CD4-positive, alpha-beta T cell treated with Interleukin-17A for 1 hour (primary cell): ENCODE data around the gene CARD11.
"Not testable (repeated sequence)": the region's sequence is repeated elsewhere in the genome, so short reads cannot be mapped to it uniquely, and the experiment has no call there.

Experiments used
- DNase-seq: peaks from one replicate; pipeline ENCODE4 v3.0.0-alpha.2; 2020

CARD11 gene

DNA sequence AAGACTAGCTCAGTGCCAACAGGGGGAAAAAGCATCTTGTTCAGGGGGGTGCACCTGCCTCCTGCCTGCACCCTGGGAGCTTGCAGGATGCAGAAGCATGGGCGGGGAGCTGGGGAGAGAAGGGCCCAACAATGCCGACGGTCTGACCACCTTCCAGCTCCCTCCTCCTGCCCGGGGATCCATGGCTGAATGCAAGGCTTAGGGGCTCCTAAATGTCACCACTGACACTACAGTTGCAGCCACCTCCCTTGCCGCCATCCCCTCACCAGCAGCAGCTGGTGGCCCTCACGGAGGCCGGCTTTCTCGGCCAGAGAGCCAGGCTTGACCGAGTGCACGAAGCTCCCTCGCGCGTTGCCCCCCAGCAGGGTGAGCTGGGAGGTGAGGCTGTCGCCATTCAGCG is 120.8 kb downstream of the CARD11 start:
- DNase-seq, result no peak

- no peak for DNase-seq
Observed at GRCh38 chr7:2922348-2922691, 121.3 kb downstream of the CARD11 start.

DNA sequence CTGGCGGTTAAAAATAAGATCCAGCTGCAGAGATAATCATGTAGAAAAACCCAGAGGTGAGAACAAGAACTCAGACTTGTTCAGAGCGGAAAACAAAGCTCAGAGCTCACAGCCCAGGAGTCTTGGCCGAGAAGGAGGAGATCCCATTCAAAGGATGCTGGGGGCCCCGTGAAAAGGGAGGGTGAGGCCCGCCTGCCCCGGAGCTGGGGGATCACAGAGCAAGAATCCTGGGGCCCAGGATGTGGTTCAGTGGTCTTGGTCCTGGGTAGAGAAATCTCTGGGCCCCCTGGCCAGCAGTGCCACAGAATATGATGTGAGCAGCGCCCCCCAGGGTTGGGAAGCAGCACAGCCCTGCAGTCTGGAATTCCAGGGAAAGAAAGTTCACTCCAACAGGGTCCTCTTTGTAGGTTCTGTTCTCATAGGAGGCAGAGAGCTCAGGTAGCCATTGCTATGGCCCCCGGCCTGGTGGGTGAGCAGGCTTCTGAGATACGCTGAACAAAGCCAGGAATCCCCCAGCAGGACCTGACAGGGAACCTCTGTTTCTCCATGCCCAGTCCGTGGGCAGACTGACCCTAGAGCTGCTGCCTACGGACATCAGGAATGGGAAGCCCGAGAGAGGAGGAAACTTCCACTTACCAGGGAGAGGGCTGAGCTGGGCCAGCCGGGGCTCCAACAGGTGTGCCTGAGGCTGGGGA is 121.9 kb downstream of the CARD11 start:
- no peak for DNase-seq

DNA sequence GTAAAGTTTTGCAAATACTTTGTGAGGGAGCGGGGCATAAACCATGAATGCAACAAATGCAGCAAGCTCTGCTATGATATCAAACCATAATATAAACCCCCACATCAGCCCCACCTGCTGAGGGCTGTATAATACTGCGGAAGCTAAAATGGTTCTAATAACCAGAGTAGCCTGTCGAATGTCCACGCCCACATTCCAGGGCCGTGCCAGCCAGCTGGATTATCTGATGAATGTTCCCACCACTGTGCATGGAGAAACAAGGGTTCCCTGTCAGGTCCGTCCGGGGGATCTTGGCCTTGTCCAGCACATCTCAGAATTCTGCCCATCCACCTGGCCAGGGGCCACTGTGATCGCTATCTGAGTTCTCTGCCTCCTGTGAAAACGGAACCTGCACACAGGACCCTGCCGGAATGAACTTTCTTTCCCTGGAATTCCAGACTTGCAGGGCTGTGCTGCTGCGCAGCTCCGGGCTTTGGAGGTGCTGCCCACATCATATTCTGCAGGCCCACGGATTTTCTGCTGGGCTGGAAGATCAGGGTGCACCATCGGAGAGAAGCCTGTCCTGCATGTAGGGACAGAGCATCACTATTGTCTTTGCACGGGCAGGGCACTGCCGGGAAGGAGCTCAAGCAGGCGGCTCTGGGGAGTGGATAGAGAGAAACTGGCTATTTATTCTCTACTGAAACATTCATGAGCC is 122.6 kb downstream of the CARD11 start:
- no peak for DNase-seq

DNA sequence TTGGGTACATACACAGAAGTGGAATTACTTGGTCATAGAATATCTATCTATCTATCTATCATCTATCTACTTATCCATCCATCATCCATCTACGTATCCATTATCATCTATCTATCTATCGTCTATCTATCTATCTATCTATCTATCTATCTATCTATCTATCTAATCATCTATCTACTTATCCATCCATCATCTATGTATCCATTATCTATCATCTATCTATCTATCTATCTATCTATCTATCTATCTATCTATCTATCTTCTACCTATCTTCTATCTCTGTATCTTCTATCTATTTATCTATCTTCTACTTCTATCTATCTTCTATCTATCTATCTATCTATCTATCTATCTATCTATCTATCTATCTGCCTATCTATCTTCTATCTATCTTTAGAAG is 123.2 kb downstream of the CARD11 start:
- not testable (repeated sequence) for DNase-seq

DNA sequence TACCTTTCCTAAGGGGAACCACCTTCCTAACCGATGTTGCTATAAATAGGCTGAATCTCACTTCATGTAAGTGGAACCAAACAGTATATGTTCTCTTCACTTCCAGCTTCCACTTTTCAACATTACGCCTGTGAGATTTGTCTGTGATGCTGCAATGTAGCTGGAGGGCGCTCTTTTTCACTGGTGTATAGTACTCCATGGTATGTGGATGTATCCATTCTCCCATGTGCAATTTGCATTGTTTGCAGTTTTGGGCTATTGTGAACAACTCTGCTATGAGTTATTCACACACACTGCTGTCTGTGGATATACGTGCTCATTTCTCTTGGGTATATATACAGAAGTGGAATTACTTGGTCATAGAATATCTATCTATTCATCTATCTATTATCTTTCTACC is 123.6 kb downstream of the CARD11 start:
- no peak for DNase-seq

GRCh38 chr7:2919256-2919655 is 124.4 kb downstream of the CARD11 start:
- DNase-seq, result no peak

DNA sequence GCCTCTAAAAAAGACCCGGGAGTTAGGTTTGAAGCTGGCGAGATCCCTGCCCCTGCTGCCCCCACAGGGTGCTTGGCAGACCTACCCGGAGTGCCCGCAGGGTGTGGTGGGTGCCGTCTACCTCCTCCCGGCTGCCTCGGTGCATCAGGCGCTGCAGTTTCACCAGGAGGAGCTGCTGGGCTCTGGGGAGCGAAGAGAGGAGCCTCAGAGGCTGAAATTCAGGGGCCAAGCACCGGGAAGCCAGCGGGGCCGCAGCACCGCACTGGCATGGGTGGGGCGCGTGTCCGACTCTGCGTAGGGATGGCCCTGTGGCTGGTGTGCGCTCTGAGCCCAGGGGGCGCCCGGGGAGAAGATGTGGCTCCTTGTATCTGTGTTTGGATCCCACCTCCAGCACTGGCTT is 125.3 kb downstream of the CARD11 start:
- DNase-seq, result no peak

GRCh38 chr7:2915023-2915422 is 128.6 kb downstream of the CARD11 start:
- DNase-seq, result no peak

- DNase-seq, result no peak
Observed at GRCh38 chr7:2913760-2914387, 129.8 kb downstream of the CARD11 start.

- DNase-seq, result no peak
Observed at GRCh38 chr7:2912684-2913439, 130.8 kb downstream of the CARD11 start.

GRCh38 chr7:2911466-2911865 is 132.2 kb downstream of the CARD11 start:
- no peak for DNase-seq

DNA sequence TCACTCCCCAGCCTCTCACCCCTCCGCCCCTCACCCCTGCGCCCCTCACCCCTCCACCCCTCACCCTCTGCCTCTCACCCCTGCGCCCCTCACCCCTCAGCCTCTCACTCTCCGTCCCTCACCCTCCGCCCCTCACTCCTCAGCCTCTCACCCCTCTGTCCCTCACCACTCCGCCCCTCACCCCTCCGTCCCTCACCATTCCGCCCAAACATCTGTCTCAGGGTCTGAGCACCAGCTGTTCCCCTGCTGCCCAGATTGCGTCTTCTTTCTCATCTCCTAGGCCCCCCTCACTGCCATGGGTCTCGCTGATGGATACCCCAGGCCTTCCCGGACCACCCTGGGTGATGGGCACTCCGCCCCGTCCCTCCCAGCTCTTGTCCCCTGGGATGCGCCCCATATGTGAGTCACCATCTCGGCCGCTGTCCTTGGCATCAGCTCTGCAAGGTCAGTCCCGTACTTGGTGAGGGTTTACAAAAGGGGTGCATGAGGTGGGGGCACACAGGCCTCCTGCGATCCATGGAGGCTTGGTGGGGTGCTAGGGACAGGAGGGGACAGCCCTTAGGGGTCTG is 134.1 kb downstream of the CARD11 start:
- DNase-seq, result no peak

GRCh38 chr7:2909043-2909442 is 134.6 kb downstream of the CARD11 start:
- no peak for DNase-seq

GRCh38 chr7:2908103-2908683 is 135.5 kb downstream of the CARD11 start:
- DNase-seq, result no peak

GRCh38 chr7:2906197-2906931 is 137.3 kb downstream of the CARD11 start:
- no peak for DNase-seq

DNA sequence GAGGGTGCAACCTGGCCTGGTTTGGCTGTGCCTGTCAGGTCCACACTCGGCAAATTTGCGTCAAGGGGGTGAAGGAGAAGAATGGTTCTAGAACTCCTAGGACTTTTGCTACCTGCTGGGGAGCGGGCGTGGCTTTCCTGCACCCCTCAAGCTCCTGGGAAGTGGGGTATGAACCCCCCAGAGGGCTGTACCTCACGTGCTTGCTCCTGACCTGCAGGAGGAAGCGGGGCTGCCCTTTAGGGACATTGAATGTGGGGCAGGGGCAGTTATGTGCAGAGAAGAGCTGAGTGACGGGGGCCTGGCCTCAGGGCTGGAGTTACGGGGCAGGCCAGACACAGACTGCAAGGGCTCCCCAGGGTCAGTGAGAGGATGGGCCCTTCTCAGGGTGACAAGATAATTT is 138.2 kb downstream of the CARD11 start:
- DNase-seq, result no peak

DNA sequence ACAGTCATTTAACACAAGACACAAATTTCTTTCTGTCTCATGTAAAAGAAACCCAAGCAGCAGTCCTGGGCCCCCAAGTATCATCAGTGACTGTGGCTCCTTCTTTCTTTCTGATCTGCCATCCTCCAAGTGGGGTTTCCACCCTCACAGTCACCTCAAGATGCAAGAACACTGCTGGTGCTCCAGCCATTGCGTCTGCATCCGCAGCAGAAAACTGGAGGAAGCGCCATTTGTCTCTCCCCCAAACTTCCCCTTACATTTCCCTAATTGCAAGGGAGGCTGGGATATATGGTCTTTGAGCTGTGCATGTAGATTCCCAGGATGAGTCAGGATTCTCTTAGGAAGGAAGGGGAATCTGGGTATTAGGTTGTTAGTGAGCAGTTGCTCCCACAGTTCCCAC is 138.6 kb downstream of the CARD11 start:
- no peak for DNase-seq

GRCh38 chr7:2904202-2904601 is 139.5 kb downstream of the CARD11 start:
- DNase-seq, result no peak

DNA sequence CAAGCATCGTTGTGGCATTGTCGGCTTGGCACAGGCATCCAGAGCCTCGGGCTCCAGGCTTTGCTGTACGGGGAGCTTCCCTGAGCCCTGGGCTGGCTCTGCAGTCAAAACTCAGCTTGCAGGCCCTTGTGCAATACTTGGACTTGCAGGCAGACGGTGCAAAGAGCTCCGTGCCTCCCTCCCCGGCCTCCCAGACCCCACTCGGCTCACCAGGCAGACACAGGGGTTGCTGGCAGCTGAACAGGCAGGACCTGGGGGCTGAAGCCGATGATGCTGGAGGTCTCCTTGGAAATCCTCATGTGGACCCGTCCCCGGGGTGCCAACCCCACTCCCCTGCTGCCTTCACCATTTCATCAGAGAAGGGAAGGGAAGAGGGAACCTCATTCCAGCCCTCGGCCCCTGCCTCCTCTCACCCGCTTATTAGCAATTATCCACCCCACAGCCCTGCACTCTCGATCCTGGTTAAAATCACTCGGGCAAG is 139.9 kb downstream of the CARD11 start:
- DNase-seq, result no peak

GRCh38 chr7:2897023-2897422 is 146.6 kb downstream of the CARD11 start:
- DNase-seq, result no peak

GRCh38 chr7:2896131-2896530 is 147.5 kb downstream of the CARD11 start:
- DNase-seq, result no peak
